ENCODE data around the gene PRKAG2. TPM values are rescaled to one million over a fixed set of nuclear protein-coding genes. Genes with fewer than 3 reads are reported as not detected.

PRKAG2 gene
- total RNA-seq, 1 experiment from 2014 or later: 59.7 TPM

- no peak for DNase-seq (ENCODE audit: low spot score)
Observed at GRCh38 chr7:151900986-151901621, 24.2 kb upstream of the PRKAG2 start.

GRCh38 chr7:151900591-151900985 lies 23.7 kb upstream of the PRKAG2 start:
- DNase-seq (ENCODE audit: low spot score): no peak

- no peak for DNase-seq (ENCODE audit: low spot score)
Observed at GRCh38 chr7:151899513-151900360, 22.8 kb upstream of the PRKAG2 start.

GRCh38 chr7:151897951-151898686 lies 21.2 kb upstream of the PRKAG2 start:
- no peak for DNase-seq (ENCODE audit: low spot score)

- no peak for DNase-seq (ENCODE audit: low spot score)
Observed at GRCh38 chr7:151897161-151897731, 20.3 kb upstream of the PRKAG2 start.

GRCh38 chr7:151896486-151896885 lies 19.6 kb upstream of the PRKAG2 start:
- no peak for DNase-seq (ENCODE audit: low spot score)

GRCh38 chr7:151896086-151896485 lies 19.2 kb upstream of the PRKAG2 start:
- no peak for DNase-seq (ENCODE audit: low spot score)

GRCh38 chr7:151895631-151896031 lies 18.7 kb upstream of the PRKAG2 start:
- DNase-seq (ENCODE audit: low spot score): no peak

GRCh38 chr7:151895008-151895630 lies 18.2 kb upstream of the PRKAG2 start:
- no peak for DNase-seq (ENCODE audit: low spot score)

GRCh38 chr7:151894111-151895007 lies 17.4 kb upstream of the PRKAG2 start:
- DNase-seq (ENCODE audit: low spot score): no peak

- no peak for DNase-seq (ENCODE audit: low spot score)
Observed at GRCh38 chr7:151893405-151893923, 16.5 kb upstream of the PRKAG2 start.

GRCh38 chr7:151891753-151892152 lies 14.8 kb upstream of the PRKAG2 start:
- no peak for DNase-seq (ENCODE audit: low spot score)

- no peak for DNase-seq (ENCODE audit: low spot score)
Observed at GRCh38 chr7:151891182-151891581, 14.3 kb upstream of the PRKAG2 start.

- DNase-seq (ENCODE audit: low spot score): no peak
Observed at GRCh38 chr7:151890355-151891004, 13.6 kb upstream of the PRKAG2 start.

GRCh38 chr7:151889406-151890354 lies 12.8 kb upstream of the PRKAG2 start:
- no peak for DNase-seq (ENCODE audit: low spot score)

- DNase-seq (ENCODE audit: low spot score): no peak
Observed at GRCh38 chr7:151888079-151889067, 11.5 kb upstream of the PRKAG2 start.

GRCh38 chr7:151886783-151887182 lies 9.9 kb upstream of the PRKAG2 start:
- no peak for DNase-seq (ENCODE audit: low spot score)

GRCh38 chr7:151885202-151885580 lies 8.3 kb upstream of the PRKAG2 start:
- no peak for DNase-seq (ENCODE audit: low spot score)

Data from A172 (cell line).